ENCODE results near the gene CDK15. TPM values are rescaled to one million over a fixed set of nuclear protein-coding genes. Genes with fewer than 3 reads are reported as not detected.

Gene CDK15
- total and polyA plus RNA-seq, 2 experiments from 2014 or later: 0.27 TPM; not detected in 1

GRCh38 chr2:201879996-201880395 is 73.7 kb downstream of the CDK15 start:
- no peaks in the 10 kb centered on the region for H3K79me2 ChIP-seq (replicated peaks; ENCODE audit: insufficient read depth)
- H3K9me2 ChIP-seq (ENCODE audit: insufficient read depth): no peaks in the 10 kb centered on the region
- Mint-ChIP-seq H3K27me3 (ENCODE audit: insufficient read depth, low read depth, poor library complexity) (peaks cover 6% of the 10 kb centered on the region), H3K9me3 (no peaks in the 10 kb centered on the region), H3K27ac (no peak overlapping the region), H3K36me3 (ENCODE audit: low read depth) (no peaks in the 10 kb centered on the region), H3K4me1 (peaks cover 23% of the 10 kb centered on the region), H3K4me3 (no peak overlapping the region)
- H3K36me3 ChIP-seq (ENCODE audit: insufficient read depth): no peaks in the 10 kb centered on the region
- no peaks in the 10 kb centered on the region for H3F3A ChIP-seq (replicated peaks; ENCODE audit: low read depth)
- no peak overlapping the region for H3K4me2 ChIP-seq
- DNase-seq (ENCODE audit: low spot score) (no peak), ATAC-seq (no peak)
- H3K4me3 ChIP-seq: no peak overlapping the region
- TF ChIP-seq JUNB (IDR thresholded peaks at IDR 0.05; ENCODE audit: unreplicated experiment): no peak
- H3K27ac ChIP-seq (ENCODE audit: low read depth): no peak overlapping the region
- H3K4me1 ChIP-seq (ENCODE audit: insufficient read depth): peaks cover 15% of the 10 kb centered on the region
- H4K20me1 ChIP-seq (replicated peaks; ENCODE audit: insufficient read depth): no peaks in the 10 kb centered on the region
- H2AFZ ChIP-seq: 0 out of 2 replicates have a peak overlapping the region, but pooled peaks have one; percentile 38
- H3K27me3 ChIP-seq (ENCODE audit: insufficient read depth): no peaks in the 10 kb centered on the region

GRCh38 chr2:201880579-201880978 is 74.2 kb downstream of the CDK15 start:
- no peak for DNase-seq (ENCODE audit: low spot score)
- Histone ChIP-seq H4K20me1 (replicated peaks; ENCODE audit: insufficient read depth) (no peaks in the 10 kb centered on the region), H3K4me2 (no peak overlapping the region), H3K27me3 (ENCODE audit: insufficient read depth) (no peaks in the 10 kb centered on the region), H3K9me2 (ENCODE audit: insufficient read depth) (no peaks in the 10 kb centered on the region), H3F3A (replicated peaks; ENCODE audit: low read depth) (no peaks in the 10 kb centered on the region), H3K36me3 (ENCODE audit: insufficient read depth) (no peaks in the 10 kb centered on the region), H2AFZ (peak overlapping the region; percentile 38; the same call in 1 of the 2 replicates), H3K4me1 (ENCODE audit: insufficient read depth) (peaks cover 15% of the 10 kb centered on the region), H3K27ac (ENCODE audit: low read depth) (no peak overlapping the region), H3K79me2 (replicated peaks; ENCODE audit: insufficient read depth) (no peaks in the 10 kb centered on the region), H3K4me3 (no peak overlapping the region)
- H3K27ac Mint-ChIP-seq: no peak overlapping the region; the same call in 1 of the 2 replicates
- H3K9me3 Mint-ChIP-seq: no peaks in the 10 kb centered on the region
- no peak overlapping the region for H3K4me3 Mint-ChIP-seq
- peaks cover 6% of the 10 kb centered on the region for H3K27me3 Mint-ChIP-seq (ENCODE audit: insufficient read depth, low read depth, poor library complexity)
- ATAC-seq: no peak
- no peaks in the 10 kb centered on the region for H3K36me3 Mint-ChIP-seq (ENCODE audit: low read depth)
- peaks cover 23% of the 10 kb centered on the region for H3K4me1 Mint-ChIP-seq
- no peak for TF ChIP-seq EZH2phosphoT487 (IDR thresholded peaks at IDR 0.05; ENCODE audit: unreplicated experiment)
- TF ChIP-seq ZNF462 (CRISPR knock-in tag; IDR thresholded peaks at IDR 0.05): no peak
- TF ChIP-seq JUNB (IDR thresholded peaks at IDR 0.05; ENCODE audit: unreplicated experiment): no peak
- TF ChIP-seq REST (IDR thresholded peaks at IDR 0.05; ENCODE audit: unreplicated experiment): no peak
- no peak for TF ChIP-seq EZH2 (IDR thresholded peaks at IDR 0.05; ENCODE audit: low read depth, unreplicated experiment)
- TF ChIP-seq ZNF114 (CRISPR knock-in tag; IDR thresholded peaks at IDR 0.05): no peak
- no peak for TF ChIP-seq NANOG (IDR thresholded peaks at IDR 0.05; ENCODE audit: borderline replicate concordance)
- no peak for TF ChIP-seq CREB1 (CRISPR knock-in tag; IDR thresholded peaks at IDR 0.05; ENCODE audit: low read depth)
- TF ChIP-seq ETS1 (IDR thresholded peaks at IDR 0.05): no peak
- no peak for TF ChIP-seq ZNF331 (CRISPR knock-in tag; IDR thresholded peaks at IDR 0.05; ENCODE audit: low read depth)
